ENCODE data around the gene HEBP1. TPM values are rescaled to one million over a fixed set of nuclear protein-coding genes. Genes with fewer than 3 reads are reported as not detected.

The HEBP1 gene
- total RNA-seq, 1 experiment from 2014 or later: 6.2 TPM

DNA sequence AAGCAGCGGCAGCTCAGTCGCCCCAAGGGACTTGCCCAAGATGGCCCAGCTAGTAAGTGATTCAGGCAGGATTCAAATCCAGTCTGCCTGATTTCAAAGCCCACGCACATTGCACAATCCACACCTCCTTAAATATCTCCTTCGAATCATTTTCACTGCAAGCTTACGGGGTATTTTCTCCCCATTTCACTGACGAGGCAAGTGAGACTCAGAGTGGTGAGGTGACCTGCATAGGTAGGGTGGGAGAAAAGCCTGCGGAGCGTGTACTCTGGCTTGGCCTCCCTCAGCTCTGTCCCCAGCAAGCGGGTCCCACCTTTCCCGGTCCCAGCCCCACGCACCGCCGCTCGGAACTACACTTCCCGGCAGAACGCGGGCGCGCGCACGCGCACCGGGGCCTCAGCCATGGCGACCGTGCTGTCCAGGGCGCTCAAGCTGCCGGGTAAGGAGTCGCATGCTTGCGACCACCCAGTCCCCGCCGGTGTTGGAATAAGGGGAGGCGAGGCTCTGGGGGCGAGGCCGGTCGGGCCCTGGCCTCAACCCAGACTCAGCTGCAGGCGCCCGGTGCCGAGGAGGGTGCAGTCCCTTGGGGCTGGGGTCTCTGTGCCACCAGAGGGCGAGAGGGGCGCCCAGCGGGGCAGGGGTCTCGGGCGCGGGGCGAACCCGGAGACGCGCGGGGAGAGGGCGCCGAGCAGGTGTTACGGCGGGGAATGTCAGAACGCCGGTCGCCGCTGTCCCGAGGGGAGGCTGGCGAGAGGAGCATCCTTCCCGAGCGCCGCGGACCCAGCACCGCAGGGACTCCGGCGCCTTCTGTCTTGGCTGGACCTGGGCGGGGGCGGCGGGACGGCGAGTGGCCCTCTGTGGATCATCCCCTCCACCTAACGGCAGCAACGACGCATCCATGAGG lies 44.2 kb upstream of the HEBP1 start, which contains the start of gene FAM234B:
TSS of gene FAM234B (plus strand) at position 380 of the 904 bp plus-strand sequence. CDS start at position 403, 23 bp downstream.
- Histone ChIP-seq H3K4me3 (ENCODE audit: low read length) (peak within 1 kb of the TSS; percentile 97), H3K9ac (ENCODE audit: low read length) (peak within 1 kb of the TSS; percentile 50; the same call in 1 of the 2 replicates), H3K4me1 (ENCODE audit: insufficient read depth, low read length) (0 out of 2 replicates have a peak, but pooled peaks cover 4% of the 10 kb centered on the region), H3K27me3 (ENCODE audit: low read length) (no peaks in the 10 kb centered on the region), H3K4me2 (ENCODE audit: low read length) (peak within 1 kb of the TSS; percentile 94), H3K9me2 (replicated peaks; ENCODE audit: low read length) (no peaks in the 10 kb centered on the region), H3K27ac (ENCODE audit: low read length) (no peak within 1 kb of the TSS), H4K20me1 (ENCODE audit: low read length) (no peaks in the 10 kb centered on the region), H2AFZ (ENCODE audit: low read length) (peak within 1 kb of the TSS; percentile 100), H3K36me3 (ENCODE audit: low read depth, low read length) (no peaks in the 10 kb centered on the region), H3F3A (ENCODE audit: low read length, unreplicated experiment) (no peaks in the 10 kb centered on the region), H3K79me2 (ENCODE audit: low read length) (no peaks in the 10 kb centered on the region), H3K9me3 (ENCODE audit: low read length) (no peaks in the 10 kb centered on the region)
- intact Hi-C loops (cut with micrococcal nuclease): loop anchor here (10.0 kb wide), 1 partner anchor 51 kb away; no protein-coding TSS in a partner anchor
- DNase-seq: peak; percentile 60
- BruUV-seq (replicated peaks): no TSS peak
- TF ChIP-seq EZH2phosphoT487 (IDR thresholded peaks at IDR 0.05; ENCODE audit: borderline replicate concordance, low read length) (no peak), EZH2 (IDR thresholded peaks at IDR 0.05; ENCODE audit: low read length, unreplicated experiment) (no peak)
- TF ChIP-seq, protein P1, sequence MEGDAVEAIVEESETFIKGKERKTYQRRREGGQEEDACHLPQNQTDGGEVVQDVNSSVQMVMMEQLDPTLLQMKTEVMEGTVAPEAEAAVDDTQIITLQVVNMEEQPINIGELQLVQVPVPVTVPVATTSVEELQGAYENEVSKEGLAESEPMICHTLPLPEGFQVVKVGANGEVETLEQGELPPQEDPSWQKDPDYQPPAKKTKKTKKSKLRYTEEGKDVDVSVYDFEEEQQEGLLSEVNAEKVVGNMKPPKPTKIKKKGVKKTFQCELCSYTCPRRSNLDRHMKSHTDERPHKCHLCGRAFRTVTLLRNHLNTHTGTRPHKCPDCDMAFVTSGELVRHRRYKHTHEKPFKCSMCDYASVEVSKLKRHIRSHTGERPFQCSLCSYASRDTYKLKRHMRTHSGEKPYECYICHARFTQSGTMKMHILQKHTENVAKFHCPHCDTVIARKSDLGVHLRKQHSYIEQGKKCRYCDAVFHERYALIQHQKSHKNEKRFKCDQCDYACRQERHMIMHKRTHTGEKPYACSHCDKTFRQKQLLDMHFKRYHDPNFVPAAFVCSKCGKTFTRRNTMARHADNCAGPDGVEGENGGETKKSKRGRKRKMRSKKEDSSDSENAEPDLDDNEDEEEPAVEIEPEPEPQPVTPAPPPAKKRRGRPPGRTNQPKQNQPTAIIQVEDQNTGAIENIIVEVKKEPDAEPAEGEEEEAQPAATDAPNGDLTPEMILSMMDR (conservative IDR thresholded peaks at IDR 0.05; ENCODE audit: low read depth, low read length): peak; percentile 29; the same call in 1 of the 2 replicates
- peak; percentile 96 for ATAC-seq
- ChIA-PET POLR2A (ENCODE audit: unreplicated experiment) (interaction anchor here (0.6 to 1.0 kb wide), 3 partner anchors 152 to 178 kb away, joined by 3 to 13 read pairs (median 5); partner anchors contain the start of gene GPRC5A), CTCF (interaction anchor here (0.5 to 0.7 kb wide), 2 partner anchors 39 to 65 kb away, joined by 4 to 6 read pairs; no protein-coding TSS in a partner anchor)

- H3K4me1 ChIP-seq (ENCODE audit: insufficient read depth, low read length): 0 out of 2 replicates have a peak, but pooled peaks cover 4% of the 10 kb centered on the region
- TF ChIP-seq EZH2phosphoT487 (IDR thresholded peaks at IDR 0.05; ENCODE audit: borderline replicate concordance, low read length) (no peak), EZH2 (IDR thresholded peaks at IDR 0.05; ENCODE audit: low read length, unreplicated experiment) (no peak)
- TF ChIP-seq, protein P1 (conservative IDR thresholded peaks at IDR 0.05; ENCODE audit: low read depth, low read length): no peak
- no peaks in the 10 kb centered on the region for H3K9me2 ChIP-seq (replicated peaks; ENCODE audit: low read length)
- POLR2A ChIA-PET (ENCODE audit: unreplicated experiment): no interaction called here
- no peaks in the 10 kb centered on the region for H3K9me3 ChIP-seq (ENCODE audit: low read length)
- no peaks in the 10 kb centered on the region for H4K20me1 ChIP-seq (ENCODE audit: low read length)
- DNase-seq: no peak
- BruUV-seq (replicated peaks): no TSS peak
- no peaks in the 10 kb centered on the region for H3K79me2 ChIP-seq (ENCODE audit: low read length)
- H3K4me3 ChIP-seq (ENCODE audit: low read length): no peak overlapping the region
- H3K4me2 ChIP-seq (ENCODE audit: low read length): no peak overlapping the region
- H3F3A ChIP-seq (ENCODE audit: low read length, unreplicated experiment): no peaks in the 10 kb centered on the region
- H2AFZ ChIP-seq (ENCODE audit: low read length): no peak overlapping the region
- no peaks in the 10 kb centered on the region for H3K36me3 ChIP-seq (ENCODE audit: low read depth, low read length)
- CTCF ChIA-PET: no interaction called here
- intact Hi-C loops (cut with micrococcal nuclease): loop anchor here (10.0 kb wide), 1 partner anchor 52 kb away; no protein-coding TSS in a partner anchor
- no peak for ATAC-seq
- no peaks in the 10 kb centered on the region for H3K27me3 ChIP-seq (ENCODE audit: low read length)
- no peak overlapping the region for H3K27ac ChIP-seq (ENCODE audit: low read length)
- no peak overlapping the region for H3K9ac ChIP-seq (ENCODE audit: low read length)
Measured at GRCh38 chr12:13042666-13043230, 42.7 kb upstream of the HEBP1 start.

Measured in PC-3 (cell line).